ENCODE results near the gene DLGAP1. TPM values are rescaled to one million over a fixed set of nuclear protein-coding genes. Genes with fewer than 3 reads are reported as not detected.
"Not testable (repeated sequence)": the region's sequence is repeated elsewhere in the genome, so short reads cannot be mapped to it uniquely, and the experiment has no call there.

Gene DLGAP1
- total and polyA plus RNA-seq, 7 donors = 0.13 to 2.6 (median 1.3) TPM; not detected in 1

GRCh38 chr18:3478262-3478978 lies 976.7 kb downstream of the DLGAP1 start:
- Histone ChIP-seq H3K27ac (no peak overlapping the region), H3K4me1 (no peaks in the 10 kb centered on the region), H3K27me3 (no peaks in the 10 kb centered on the region), H3K4me3 (no peak overlapping the region), H3K9me3 (no peaks in the 10 kb centered on the region), H3K36me3 (no peaks in the 10 kb centered on the region)
- WGBS, 2 donors = 93 to 96% methylated on average over 8 of the region's 8 CpGs
- no peak for DNase-seq
- intact Hi-C loops (cut with DNase I) = loop anchor here (10.0 kb wide), 1 partner anchor 334 kb away; no protein-coding TSS in a partner anchor
- TF ChIP-seq POLR2A (IDR thresholded peaks at IDR 0.05) = no peak
- no peak for TF ChIP-seq POLR2AphosphoS5 (IDR thresholded peaks at IDR 0.05)
- TF ChIP-seq, protein P1, sequence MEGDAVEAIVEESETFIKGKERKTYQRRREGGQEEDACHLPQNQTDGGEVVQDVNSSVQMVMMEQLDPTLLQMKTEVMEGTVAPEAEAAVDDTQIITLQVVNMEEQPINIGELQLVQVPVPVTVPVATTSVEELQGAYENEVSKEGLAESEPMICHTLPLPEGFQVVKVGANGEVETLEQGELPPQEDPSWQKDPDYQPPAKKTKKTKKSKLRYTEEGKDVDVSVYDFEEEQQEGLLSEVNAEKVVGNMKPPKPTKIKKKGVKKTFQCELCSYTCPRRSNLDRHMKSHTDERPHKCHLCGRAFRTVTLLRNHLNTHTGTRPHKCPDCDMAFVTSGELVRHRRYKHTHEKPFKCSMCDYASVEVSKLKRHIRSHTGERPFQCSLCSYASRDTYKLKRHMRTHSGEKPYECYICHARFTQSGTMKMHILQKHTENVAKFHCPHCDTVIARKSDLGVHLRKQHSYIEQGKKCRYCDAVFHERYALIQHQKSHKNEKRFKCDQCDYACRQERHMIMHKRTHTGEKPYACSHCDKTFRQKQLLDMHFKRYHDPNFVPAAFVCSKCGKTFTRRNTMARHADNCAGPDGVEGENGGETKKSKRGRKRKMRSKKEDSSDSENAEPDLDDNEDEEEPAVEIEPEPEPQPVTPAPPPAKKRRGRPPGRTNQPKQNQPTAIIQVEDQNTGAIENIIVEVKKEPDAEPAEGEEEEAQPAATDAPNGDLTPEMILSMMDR (IDR thresholded peaks at IDR 0.05) = no peak
- TF ChIP-seq EP300 (IDR thresholded peaks at IDR 0.05) = no peak

DNA sequence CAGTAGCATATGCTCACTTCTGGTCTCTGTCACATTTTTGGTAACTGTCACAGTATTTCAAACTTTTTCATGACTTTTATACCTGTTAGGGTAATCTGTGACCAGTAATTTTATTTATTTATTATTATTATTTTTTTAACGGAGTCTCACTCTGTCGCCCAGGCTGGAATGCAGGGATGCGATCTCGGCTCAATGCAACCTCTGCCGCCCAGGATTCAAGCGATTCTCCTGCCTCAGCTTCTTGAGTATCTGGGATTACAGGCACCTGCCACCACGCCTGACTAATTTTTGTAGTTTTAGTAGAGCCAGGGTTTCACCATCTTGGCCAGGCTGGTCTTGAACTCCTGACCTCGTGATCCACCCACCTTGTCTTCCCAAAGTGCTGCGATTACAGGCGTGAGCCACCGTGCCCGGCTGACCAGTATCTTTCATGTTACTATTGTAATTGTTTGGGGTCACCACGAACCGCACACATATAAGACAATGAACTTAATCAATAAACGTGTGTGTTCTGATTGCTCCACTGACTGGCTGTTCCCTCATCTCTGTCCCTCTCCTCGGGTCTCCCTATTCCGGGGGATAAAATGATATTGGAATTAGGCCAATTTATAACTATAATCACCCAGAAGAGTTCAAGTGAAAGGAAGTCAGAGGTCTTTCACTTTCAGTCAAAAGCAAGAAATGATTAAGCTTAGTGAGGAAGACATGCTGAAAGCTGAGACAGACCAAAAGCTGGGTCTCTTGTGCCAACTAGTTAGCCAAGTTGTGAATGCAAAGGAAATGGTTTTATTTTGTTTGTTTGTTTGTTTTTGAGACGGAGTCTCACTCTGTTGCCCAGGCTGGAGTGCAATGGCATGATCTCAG lies 982.2 kb downstream of the DLGAP1 start:
- Histone ChIP-seq H3K9me3 (no peaks in the 10 kb centered on the region), H3K4me3 (no peak overlapping the region), H3K27ac (no peak overlapping the region), H3K4me1 (no peaks in the 10 kb centered on the region), H3K27me3 (no peaks in the 10 kb centered on the region), H3K36me3 (no peaks in the 10 kb centered on the region)
- no peak for DNase-seq
- intact Hi-C loops (cut with DNase I) = loop anchor here (10.0 kb wide), 1 partner anchor 328 kb away; no protein-coding TSS in a partner anchor
- TF ChIP-seq POLR2AphosphoS5 (IDR thresholded peaks at IDR 0.05) = no peak
- TF ChIP-seq, protein P1 (IDR thresholded peaks at IDR 0.05) = no peak
- TF ChIP-seq POLR2A (IDR thresholded peaks at IDR 0.05) = no peak
- TF ChIP-seq EP300 (IDR thresholded peaks at IDR 0.05) = no peak
- 77 to 81% methylated on average over 18 of the region's 18 CpGs for WGBS, 2 donors

DNA sequence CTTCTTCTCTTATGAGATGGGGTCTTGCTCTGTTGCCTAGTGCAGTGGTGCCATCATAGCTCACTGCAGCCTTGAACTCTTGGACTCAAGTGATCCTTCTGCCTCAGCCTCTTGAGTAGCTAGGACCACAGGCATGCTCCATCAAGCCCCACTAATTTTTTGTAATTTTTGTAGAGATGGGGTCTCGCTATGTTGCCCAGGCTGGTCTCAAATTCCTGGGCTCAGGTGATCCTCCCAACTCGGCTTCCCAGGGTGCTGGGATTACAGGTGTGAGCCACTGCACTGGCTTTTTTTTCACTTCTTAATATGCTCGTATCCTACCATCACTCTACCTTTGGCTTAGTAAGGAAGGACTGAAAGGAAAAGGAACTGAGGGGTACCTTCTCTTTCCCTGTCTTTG lies 983.0 kb downstream of the DLGAP1 start:
- 92% methylated on average over 3 of the region's 3 CpGs for WGBS, 2 donors
- intact Hi-C loops (cut with DNase I) = loop anchor here (10.0 kb wide), 1 partner anchor 327 kb away; no protein-coding TSS in a partner anchor

GRCh38 chr18:3471141-3471648 lies 983.9 kb downstream of the DLGAP1 start:
- no peaks in the 10 kb centered on the region for H3K4me1 ChIP-seq
- DNase-seq = no peak
- H3K9me3 ChIP-seq = no peaks in the 10 kb centered on the region
- whole genome bisulfite sequencing, 2 donors = 14 to 70% methylated on average over 3 of the region's 3 CpGs
- no peaks in the 10 kb centered on the region for H3K27me3 ChIP-seq
- TF ChIP-seq, protein P1 (IDR thresholded peaks at IDR 0.05) = no peak
- TF ChIP-seq EP300 (IDR thresholded peaks at IDR 0.05) (no peak), POLR2A (IDR thresholded peaks at IDR 0.05) (no peak), POLR2AphosphoS5 (IDR thresholded peaks at IDR 0.05) (no peak)
- no peaks in the 10 kb centered on the region for H3K36me3 ChIP-seq
- no peak overlapping the region for H3K27ac ChIP-seq
- H3K4me3 ChIP-seq = no peak overlapping the region
- intact Hi-C loops (cut with DNase I) = loop anchor here (10.0 kb wide), 1 partner anchor 326 kb away; no protein-coding TSS in a partner anchor

More for the DNA sequence above, 983.0 kb downstream of the DLGAP1 start:
- H3K9me3 ChIP-seq, H3K27me3 ChIP-seq, H3K4me1 ChIP-seq, DNase-seq, H3K36me3 ChIP-seq, H3K4me3 ChIP-seq, H3K27ac ChIP-seq: not testable (repeated sequence)

DNA sequence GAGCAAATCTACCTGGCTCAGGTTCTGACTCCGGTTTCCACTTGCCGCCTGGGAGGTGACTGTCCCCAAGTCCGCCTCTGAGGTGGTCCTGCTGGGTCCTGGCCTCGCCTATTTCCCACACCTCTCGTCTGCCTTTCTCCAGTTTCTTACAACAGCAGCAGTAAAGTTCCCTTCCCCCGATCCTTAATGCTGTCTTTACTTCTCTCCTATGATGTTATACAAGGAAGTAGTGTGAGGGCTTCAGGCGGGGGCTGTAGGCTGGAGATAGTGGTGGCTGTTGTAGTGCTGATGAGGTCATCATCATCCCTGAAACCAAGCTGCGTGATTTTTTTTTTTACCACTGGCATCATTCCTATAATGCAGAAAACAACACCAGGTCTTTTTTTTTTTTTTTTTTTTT lies 986.3 kb downstream of the DLGAP1 start:
- DNase-seq = no peak
- H3K4me3 ChIP-seq = no peak overlapping the region
- no peaks in the 10 kb centered on the region for H3K27me3 ChIP-seq
- no peaks in the 10 kb centered on the region for H3K9me3 ChIP-seq
- TF ChIP-seq, protein P1 (IDR thresholded peaks at IDR 0.05) = no peak
- no peak for TF ChIP-seq POLR2A (IDR thresholded peaks at IDR 0.05)
- no peak for TF ChIP-seq POLR2AphosphoS5 (IDR thresholded peaks at IDR 0.05)
- TF ChIP-seq EP300 (IDR thresholded peaks at IDR 0.05) = no peak
- WGBS, 2 donors = 52 to 80% methylated on average over 8 of the region's 8 CpGs
- H3K27ac ChIP-seq = no peak overlapping the region
- H3K4me1 ChIP-seq = no peaks in the 10 kb centered on the region
- intact Hi-C loops (cut with DNase I) = no loop called here
- no peaks in the 10 kb centered on the region for H3K36me3 ChIP-seq
